Sigmoid colon (tissue), 7 donors: ENCODE results near the gene ATAT1. TPM values are rescaled to one million over a fixed set of nuclear protein-coding genes. Genes with fewer than 3 reads are reported as not detected.

Experiments
- DNase-seq: peaks from one replicate; pipeline ENCODE4 v3.0.0-alpha.2; 2019
- H3K27ac ChIP-seq, 4 donors: fragments of 200-600 bp; sonication (generic); one replicate each; pipeline ENCODE4 v1.5.1; 2016 to 2019; ENCODE audit warnings: mild to moderate bottlenecking in 1 of 4
- H3K27me3 ChIP-seq, 3 donors: fragments of 200-600 bp; sonication (generic); one replicate each; pipeline ENCODE4 v1.5.1; 2019; ENCODE audit warnings: mild to moderate bottlenecking in 1 of 3
- H3K36me3 ChIP-seq, 4 donors: fragments of 200-600 bp; sonication (generic); one replicate each; pipeline ENCODE4 v1.5.1; 2016 to 2019
- H3K4me1 ChIP-seq, 4 donors: fragments of 200-600 bp; sonication (generic); one replicate each; pipeline ENCODE4 v1.5.1; 2017 to 2019
- H3K4me3 ChIP-seq, 4 donors: fragments of 200-600 bp; sonication (generic); one replicate each; pipeline ENCODE4 v1.5.1; 2017 to 2019; ENCODE audit warnings: mild to moderate bottlenecking in 2 of 4, moderate library complexity in 1 of 4
- H3K9me3 ChIP-seq, 4 donors: fragments of 200-600 bp in 3 of 4; sonication (generic) in 3 of 4; one replicate each; pipeline versions ENCODE4 v1.5.1 to v1.6.1; 2013 to 2019
- EP300 ChIP-seq, 4 donors: sonication (generic); formaldehyde crosslinking; IDR thresholded peaks; one replicate each; pipeline ENCODE4 v1.6.1; 2017; ENCODE audit warnings: antibody characterized with exemption in 4 of 4
- POLR2A ChIP-seq, 2 donors: fragments of 450-650 bp; IDR thresholded peaks; one replicate each; pipeline ENCODE4 v1.6.1; 2016; ENCODE audit warnings: antibody characterized with exemption in 2 of 2, mild to moderate bottlenecking in 2 of 2, moderate library complexity in 2 of 2
- POLR2AphosphoS5 ChIP-seq, 4 donors: sonication (generic); formaldehyde crosslinking; IDR thresholded peaks; one replicate each; pipeline ENCODE4 v1.6.1; 2017; ENCODE audit warnings: antibody characterized with exemption in 4 of 4
- WGBS, 2 donors: extraction: QIAGEN DNeasy Blood & Tissue Kit; methylation state at CpG; one replicate each; pipeline ENCODE4 v1.1.7; 2013; 5-methylcytosine and 5-hydroxymethylcytosine counted together
- intact Hi-C: fragments of 100-400 bp; cut with DNase I; formaldehyde crosslinking; loops from one replicate; pipeline ENCODE4 v1.15.1; 2023
- polyA plus RNA-seq, 3 donors: library from polyadenylated mRNA; stranded (reverse); fragments of 200-250 nt; gene quantifications; one replicate each; pipeline ENCODE4 v1.2.3, GENCODE V29; 2013
- total RNA-seq, 4 donors: library from RNA; depleted of rRNA; stranded (reverse); fragments of >200 nt; gene quantifications; one replicate each; pipeline ENCODE4 v1.1.0, GENCODE V29; 2016
- TF ChIP-seq, protein P1 (sequence below), 4 experiments: fragments of 450-650 bp in 3 of 4; fragments of 200-600 bp in 1 of 4; IDR thresholded peaks; one replicate each; pipeline ENCODE4 v1.5.1; 2016 to 2019; ENCODE audit warnings: antibody characterized with exemption in 4 of 4, mild to moderate bottlenecking in 3 of 4, moderate library complexity in 2 of 4
- donor health status: healthy with polysubstance abuse.
- donor health status: Bipolar disorder and iron deficiency.
- donor health status: healthy.

The ATAT1 gene
- total and polyA plus RNA-seq, 7 donors: 2.6 to 8.5 (median 4.2) TPM

GRCh38 chr6:30598912-30599624, 27.6 kb upstream of the ATAT1 start:
- H3K9me3 ChIP-seq: no peaks in the 10 kb centered on the region
- no peak overlapping the region for H3K27ac ChIP-seq
- H3K4me1 ChIP-seq: no peaks in the 10 kb centered on the region
- peaks cover 34 to 45% (median 42%) of the 10 kb centered on the region in 4 donors for H3K36me3 ChIP-seq
- no peaks in the 10 kb centered on the region for H3K27me3 ChIP-seq
- TF ChIP-seq EP300 (IDR thresholded peaks at IDR 0.05) (no peak), POLR2AphosphoS5 (IDR thresholded peaks at IDR 0.05) (peak in 1 of 4 donors; percentile 3), POLR2A (IDR thresholded peaks at IDR 0.05) (no peak)
- TF ChIP-seq, protein P1, sequence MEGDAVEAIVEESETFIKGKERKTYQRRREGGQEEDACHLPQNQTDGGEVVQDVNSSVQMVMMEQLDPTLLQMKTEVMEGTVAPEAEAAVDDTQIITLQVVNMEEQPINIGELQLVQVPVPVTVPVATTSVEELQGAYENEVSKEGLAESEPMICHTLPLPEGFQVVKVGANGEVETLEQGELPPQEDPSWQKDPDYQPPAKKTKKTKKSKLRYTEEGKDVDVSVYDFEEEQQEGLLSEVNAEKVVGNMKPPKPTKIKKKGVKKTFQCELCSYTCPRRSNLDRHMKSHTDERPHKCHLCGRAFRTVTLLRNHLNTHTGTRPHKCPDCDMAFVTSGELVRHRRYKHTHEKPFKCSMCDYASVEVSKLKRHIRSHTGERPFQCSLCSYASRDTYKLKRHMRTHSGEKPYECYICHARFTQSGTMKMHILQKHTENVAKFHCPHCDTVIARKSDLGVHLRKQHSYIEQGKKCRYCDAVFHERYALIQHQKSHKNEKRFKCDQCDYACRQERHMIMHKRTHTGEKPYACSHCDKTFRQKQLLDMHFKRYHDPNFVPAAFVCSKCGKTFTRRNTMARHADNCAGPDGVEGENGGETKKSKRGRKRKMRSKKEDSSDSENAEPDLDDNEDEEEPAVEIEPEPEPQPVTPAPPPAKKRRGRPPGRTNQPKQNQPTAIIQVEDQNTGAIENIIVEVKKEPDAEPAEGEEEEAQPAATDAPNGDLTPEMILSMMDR (IDR thresholded peaks at IDR 0.05): no peak
- intact Hi-C loops: loop anchor here (5.0 kb wide), 1 partner anchor 57 kb away; no protein-coding TSS in a partner anchor
- WGBS, 2 donors: 80 to 81% methylated on average over 12 of the region's 12 CpGs
- no peak for DNase-seq
- H3K4me3 ChIP-seq: no peak overlapping the region

DNA sequence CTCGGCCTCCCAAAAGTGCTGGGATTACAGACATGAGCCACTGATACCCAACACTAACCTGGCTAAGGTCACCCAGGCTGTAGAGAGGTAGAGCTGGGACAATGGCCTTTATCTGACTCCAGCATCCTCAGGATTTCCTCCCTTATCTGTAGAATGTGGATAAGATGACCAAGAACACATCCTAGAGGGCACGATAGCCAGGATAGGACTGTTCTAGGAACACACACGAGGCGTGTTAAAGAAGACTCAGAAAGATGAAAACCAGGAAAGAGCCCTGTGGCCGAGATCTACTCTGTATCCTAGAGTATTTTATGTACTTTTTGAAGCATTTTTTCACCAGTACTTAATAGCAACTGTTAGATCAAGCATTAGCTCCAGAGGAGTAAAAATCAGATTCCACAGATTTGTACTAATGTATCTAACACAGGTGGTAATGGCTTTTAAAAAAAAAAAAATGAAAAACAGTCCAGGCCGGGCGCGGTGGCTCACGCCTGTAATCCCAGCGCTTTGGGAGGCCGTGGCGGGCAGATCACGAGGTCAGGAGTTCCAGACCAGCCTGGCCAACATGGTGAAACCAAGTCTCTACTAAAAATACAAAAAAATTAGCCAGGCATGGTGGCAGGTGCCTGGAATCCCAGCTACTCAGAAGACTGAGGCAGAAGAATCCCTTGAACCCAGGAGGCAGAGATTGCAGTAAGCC, 26.9 kb upstream of the ATAT1 start:
- intact Hi-C loops: loop anchor here (5.0 kb wide), 1 partner anchor 57 kb away; no protein-coding TSS in a partner anchor
- H3K36me3 ChIP-seq: peaks cover 41 to 47% (median 44%) of the 10 kb centered on the region in 4 donors
- H3K4me3 ChIP-seq: no peak overlapping the region
- 67 to 89% methylated on average over 13 of the region's 13 CpGs for WGBS, 2 donors
- DNase-seq: no peak
- H3K27me3 ChIP-seq: no peaks in the 10 kb centered on the region
- H3K27ac ChIP-seq: no peak overlapping the region
- H3K4me1 ChIP-seq: no peaks in the 10 kb centered on the region
- no peaks in the 10 kb centered on the region for H3K9me3 ChIP-seq
- TF ChIP-seq EP300 (IDR thresholded peaks at IDR 0.05) (no peak), POLR2A (IDR thresholded peaks at IDR 0.05) (no peak), POLR2AphosphoS5 (IDR thresholded peaks at IDR 0.05) (peak in 2 of 4 donors; percentile 2 to 4)
- TF ChIP-seq, protein P1 (IDR thresholded peaks at IDR 0.05): no peak

GRCh38 chr6:30600451-30600961, 26.2 kb upstream of the ATAT1 start:
- intact Hi-C loops: no loop called here
- Histone ChIP-seq H3K4me1 (no peaks in the 10 kb centered on the region), H3K27me3 (no peaks in the 10 kb centered on the region), H3K4me3 (no peak overlapping the region), H3K36me3 (peaks cover 48 to 52% (median 50%) of the 10 kb centered on the region in 4 donors), H3K9me3 (no peaks in the 10 kb centered on the region), H3K27ac (no peak overlapping the region)
- 78 to 83% methylated on average over 10 of the region's 10 CpGs for WGBS, 2 donors
- no peak for DNase-seq
- TF ChIP-seq POLR2AphosphoS5 (IDR thresholded peaks at IDR 0.05) (peak in 2 of 4 donors; percentile 11 to 15), POLR2A (IDR thresholded peaks at IDR 0.05) (no peak)

- intact Hi-C loops: no loop called here
- Histone ChIP-seq H3K4me1 (no peaks in the 10 kb centered on the region), H3K9me3 (no peaks in the 10 kb centered on the region), H3K36me3 (peaks cover 57 to 61% (median 58%) of the 10 kb centered on the region in 4 donors), H3K27me3 (no peaks in the 10 kb centered on the region), H3K27ac (no peak overlapping the region), H3K4me3 (no peak overlapping the region)
- 67 to 72% methylated on average over 6 of the region's 6 CpGs for WGBS, 2 donors
- DNase-seq: no peak
- peak in 1 of 4 donors; percentile 35 for TF ChIP-seq POLR2AphosphoS5 (IDR thresholded peaks at IDR 0.05)
- no peak for TF ChIP-seq EP300 (IDR thresholded peaks at IDR 0.05)
- no peak for TF ChIP-seq POLR2A (IDR thresholded peaks at IDR 0.05)
Measured at GRCh38 chr6:30601436-30601814, 25.2 kb upstream of the ATAT1 start.

DNA sequence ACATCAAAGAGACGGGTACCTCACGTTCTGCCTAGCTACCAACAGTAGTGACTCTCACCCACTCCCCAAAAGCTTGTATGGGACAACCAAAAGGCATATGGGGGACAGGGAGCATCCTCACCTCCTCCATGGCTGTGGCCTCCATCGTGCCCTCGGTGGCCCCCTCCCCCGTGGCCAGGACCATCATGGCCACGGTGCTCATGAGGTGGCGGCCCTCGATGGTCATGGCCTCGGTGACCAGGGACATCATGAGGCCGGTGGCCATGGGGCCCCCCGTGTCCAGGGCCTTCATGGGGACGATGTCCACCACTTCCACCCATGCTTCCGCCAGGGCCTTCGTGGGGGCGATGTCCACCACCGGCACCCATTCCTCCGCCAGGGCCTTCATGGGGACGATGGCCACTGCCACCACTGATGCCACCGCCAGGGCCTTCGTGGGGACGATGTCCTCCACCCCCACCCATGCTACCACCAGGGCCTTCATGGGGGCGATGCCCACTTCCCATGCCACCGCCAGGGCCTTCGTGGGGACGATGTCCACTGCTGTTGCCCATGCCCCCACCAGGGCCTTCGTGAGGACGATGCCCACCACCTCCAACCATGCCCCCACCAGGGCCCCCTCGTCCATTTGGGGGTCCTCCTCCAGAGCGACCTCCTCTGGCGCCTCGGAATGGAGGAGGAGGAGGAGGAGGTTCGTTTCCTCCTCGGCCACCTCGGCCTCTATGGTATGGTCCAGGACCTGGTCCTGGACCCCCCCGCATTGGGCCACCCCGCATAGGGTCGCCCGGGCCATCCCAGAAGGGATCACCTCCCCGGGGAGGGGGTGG, 24.6 kb upstream of the ATAT1 start:
- Histone ChIP-seq H3K36me3 (peaks cover 63 to 67% (median 64%) of the 10 kb centered on the region in 4 donors), H3K4me1 (no peaks in the 10 kb centered on the region), H3K9me3 (no peaks in the 10 kb centered on the region), H3K27me3 (no peaks in the 10 kb centered on the region), H3K4me3 (no peak overlapping the region), H3K27ac (no peak overlapping the region)
- 91 to 93% methylated on average over 39 of the region's 39 CpGs for WGBS, 2 donors
- no peak for DNase-seq
- TF ChIP-seq, protein P1 (IDR thresholded peaks at IDR 0.05): no peak
- TF ChIP-seq POLR2AphosphoS5 (IDR thresholded peaks at IDR 0.05): peak in 3 of 4 donors; percentile 21 to 34 (median 29)
- intact Hi-C loops: no loop called here
